Measurements from ENCODE around the gene NAB2. TPM values are rescaled to one million over a fixed set of nuclear protein-coding genes. Genes with fewer than 3 reads are reported as not detected.

The NAB2 gene
- total and polyA plus RNA-seq, 10 of the 15 experiments (the other 5 are each of a cell fraction or from before 2014, with no cell fraction given), result 0.35 to 35.2 (median 15.3) TPM

DNA sequence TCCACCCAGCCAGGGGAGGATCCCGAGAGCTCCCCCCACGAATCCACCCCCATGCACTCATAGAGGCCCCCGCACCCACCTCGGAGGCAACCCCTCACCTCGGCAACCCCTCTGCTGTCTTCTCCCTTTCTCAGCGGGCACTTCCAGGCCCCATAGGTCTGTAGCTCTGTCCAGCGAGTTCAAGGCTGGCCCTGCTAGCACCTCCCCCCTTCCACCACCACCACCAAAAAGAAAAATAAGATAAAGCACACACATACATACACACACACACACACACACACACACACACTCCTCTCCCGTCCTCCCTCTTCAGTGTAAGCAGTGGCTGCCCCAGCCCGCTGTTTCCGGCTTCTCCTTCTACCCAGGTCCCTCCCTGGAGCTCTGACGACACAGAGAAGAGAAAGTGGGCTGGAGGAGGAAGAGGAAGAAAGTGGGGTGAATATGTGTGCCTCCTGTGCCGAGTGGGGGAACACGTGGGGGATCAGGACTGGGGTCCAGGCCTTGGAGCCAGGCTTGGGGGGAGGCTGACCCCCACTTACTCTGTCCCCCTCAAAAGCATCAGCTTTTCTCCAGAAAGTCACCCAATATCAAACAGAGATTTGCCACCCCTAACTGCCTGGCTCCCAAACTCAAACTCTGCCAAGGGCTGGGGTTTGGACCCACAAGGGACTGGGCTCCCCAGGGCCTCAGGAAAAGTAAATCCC is 22.3 kb downstream of the NAB2 start, which contains the start of gene STAT6:
TSS of gene STAT6 (minus strand) at position 332 of the 704 bp plus-strand sequence. CDS start 3,084 bp downstream, outside the sequence.
- WGBS (ENCODE audit: insufficient coverage, insufficient replicate concordance, low lambda C conversion rate, missing lambda C conversion rate), result 1% methylated on average over 12 of the region's 13 CpGs
- intact Hi-C loops (cut with micrococcal nuclease; ENCODE audit: unreplicated experiment) (loop anchor here (1.0 to 5.0 kb wide), 4 partner anchors 18 to 359 kb away; partner anchors contain the start of gene PRIM1), in situ Hi-C loops (cut with MboI) (loop anchor here (5.0 kb wide), 3 partner anchors 44 to 354 kb away; no protein-coding TSS in a partner anchor)
- ATAC-seq (peak; percentile 81), FAIRE-seq (peak; percentile 90), DNase-seq (ENCODE audit: low read depth, low spot score) (no peak)
- Histone ChIP-seq H3K4me2 (ENCODE audit: control insufficient read depth, insufficient read depth) (peak within 1 kb of the TSS; percentile 88), H3K36me3 (ENCODE audit: control insufficient read depth in 2 of 2, insufficient read depth in 2 of 2, low read length in 1 of 2) (peaks cover 7 to 14% of the 10 kb centered on the region in 2 experiments; a peak in 3 of 4 replicates), H2AFZ (ENCODE audit: control insufficient read depth, low read depth, low read length) (peak within 1 kb of the TSS; percentile 65), H3K27me3 (replicated peaks in 1 of 2; ENCODE audit: control insufficient read depth in 2 of 2, insufficient read depth in 2 of 2, low read length in 1 of 2) (no peaks in the 10 kb centered on the region), H3K9me3 (replicated peaks; ENCODE audit: control insufficient read depth, insufficient read depth, low read length) (no peaks in the 10 kb centered on the region), H3K27ac (ENCODE audit: control insufficient read depth, insufficient read depth) (peak within 1 kb of the TSS; percentile 97), H3K4me1 (ENCODE audit: control insufficient read depth, insufficient read depth, low read length) (peaks cover 8% of the 10 kb centered on the region), H4K20me1 (ENCODE audit: control insufficient read depth, insufficient read depth) (no peaks in the 10 kb centered on the region), H3K4me3 (peak within 1 kb of the TSS; percentile 95), H3K9ac (ENCODE audit: control insufficient read depth, insufficient read depth, low read length) (peak within 1 kb of the TSS; percentile 96), H3K79me2 (ENCODE audit: control insufficient read depth, insufficient read depth, low read length) (peaks cover 41% of the 10 kb centered on the region)
- ChIA-PET CTCF (interaction anchor here (0.6 to 11.7 kb wide), 50 partner anchors 11 to 1639 kb away, joined by 3 to 458 read pairs (median 7); partner anchors contain the start of genes HSD17B6, MYO1A, NAB2 and NACA), POLR2A (interaction anchor here (0.5 to 4.9 kb wide), 26 partner anchors 8 to 482 kb away, joined by 3 to 94 read pairs (median 6); partner anchors contain the start of genes BAZ2A, NAB2, NEMP1 and SHMT2), RAD21 (ENCODE audit: unreplicated experiment) (interaction anchor here (0.6 to 5.3 kb wide), 43 partner anchors 10 to 597 kb away, joined by 3 to 285 read pairs (median 7); partner anchors contain the start of genes LRP1, NAB2, NACA and NEMP1), SMC1A (ENCODE audit: uncharacterized antibody, unreplicated experiment) (interaction anchor here (0.7 to 8.6 kb wide), 36 partner anchors 8 to 597 kb away, joined by 3 to 246 read pairs (median 7); partner anchors contain the start of genes HSD17B6, NAB2, NACA and NEMP1)
- BruUV-seq (replicated peaks), result no TSS peak
- TF ChIP-seq HDAC6 (IDR thresholded peaks at IDR 0.05; ENCODE audit: unreplicated experiment) (no peak), POLR2AphosphoS5 (IDR thresholded peaks at IDR 0.05; ENCODE audit: low read length) (peak; percentile 88), RAD21 (IDR thresholded peaks at IDR 0.05; ENCODE audit: insufficient read depth, low read depth, low read length) (no peak), NR2C1 (IDR thresholded peaks at IDR 0.05) (no peak), SREBF2 (IDR thresholded peaks at IDR 0.05; ENCODE audit: low read length) (no peak), BCL11A (IDR thresholded peaks at IDR 0.05; ENCODE audit: low read depth, low read length) (no peak; the same call in 1 of the 2 replicates)
- TF ChIP-seq, protein P1, sequence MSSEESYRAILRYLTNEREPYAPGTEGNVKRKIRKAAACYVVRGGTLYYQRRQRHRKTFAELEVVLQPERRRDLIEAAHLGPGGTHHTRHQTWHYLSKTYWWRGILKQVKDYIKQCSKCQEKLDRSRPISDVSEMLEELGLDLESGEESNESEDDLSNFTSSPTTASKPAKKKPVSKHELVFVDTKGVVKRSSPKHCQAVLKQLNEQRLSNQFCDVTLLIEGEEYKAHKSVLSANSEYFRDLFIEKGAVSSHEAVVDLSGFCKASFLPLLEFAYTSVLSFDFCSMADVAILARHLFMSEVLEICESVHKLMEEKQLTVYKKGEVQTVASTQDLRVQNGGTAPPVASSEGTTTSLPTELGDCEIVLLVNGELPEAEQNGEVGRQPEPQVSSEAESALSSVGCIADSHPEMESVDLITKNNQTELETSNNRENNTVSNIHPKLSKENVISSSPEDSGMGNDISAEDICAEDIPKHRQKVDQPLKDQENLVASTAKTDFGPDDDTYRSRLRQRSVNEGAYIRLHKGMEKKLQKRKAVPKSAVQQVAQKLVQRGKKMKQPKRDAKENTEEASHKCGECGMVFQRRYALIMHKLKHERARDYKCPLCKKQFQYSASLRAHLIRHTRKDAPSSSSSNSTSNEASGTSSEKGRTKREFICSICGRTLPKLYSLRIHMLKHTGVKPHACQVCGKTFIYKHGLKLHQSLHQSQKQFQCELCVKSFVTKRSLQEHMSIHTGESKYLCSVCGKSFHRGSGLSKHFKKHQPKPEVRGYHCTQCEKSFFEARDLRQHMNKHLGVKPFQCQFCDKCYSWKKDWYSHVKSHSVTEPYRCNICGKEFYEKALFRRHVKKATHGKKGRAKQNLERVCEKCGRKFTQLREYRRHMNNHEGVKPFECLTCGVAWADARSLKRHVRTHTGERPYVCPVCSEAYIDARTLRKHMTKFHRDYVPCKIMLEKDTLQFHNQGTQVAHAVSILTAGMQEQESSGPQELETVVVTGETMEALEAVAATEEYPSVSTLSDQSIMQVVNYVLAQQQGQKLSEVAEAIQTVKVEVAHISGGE (CRISPR knock-in tag; IDR thresholded peaks at IDR 0.05), result no peak
- TF ChIP-seq, protein P2, sequence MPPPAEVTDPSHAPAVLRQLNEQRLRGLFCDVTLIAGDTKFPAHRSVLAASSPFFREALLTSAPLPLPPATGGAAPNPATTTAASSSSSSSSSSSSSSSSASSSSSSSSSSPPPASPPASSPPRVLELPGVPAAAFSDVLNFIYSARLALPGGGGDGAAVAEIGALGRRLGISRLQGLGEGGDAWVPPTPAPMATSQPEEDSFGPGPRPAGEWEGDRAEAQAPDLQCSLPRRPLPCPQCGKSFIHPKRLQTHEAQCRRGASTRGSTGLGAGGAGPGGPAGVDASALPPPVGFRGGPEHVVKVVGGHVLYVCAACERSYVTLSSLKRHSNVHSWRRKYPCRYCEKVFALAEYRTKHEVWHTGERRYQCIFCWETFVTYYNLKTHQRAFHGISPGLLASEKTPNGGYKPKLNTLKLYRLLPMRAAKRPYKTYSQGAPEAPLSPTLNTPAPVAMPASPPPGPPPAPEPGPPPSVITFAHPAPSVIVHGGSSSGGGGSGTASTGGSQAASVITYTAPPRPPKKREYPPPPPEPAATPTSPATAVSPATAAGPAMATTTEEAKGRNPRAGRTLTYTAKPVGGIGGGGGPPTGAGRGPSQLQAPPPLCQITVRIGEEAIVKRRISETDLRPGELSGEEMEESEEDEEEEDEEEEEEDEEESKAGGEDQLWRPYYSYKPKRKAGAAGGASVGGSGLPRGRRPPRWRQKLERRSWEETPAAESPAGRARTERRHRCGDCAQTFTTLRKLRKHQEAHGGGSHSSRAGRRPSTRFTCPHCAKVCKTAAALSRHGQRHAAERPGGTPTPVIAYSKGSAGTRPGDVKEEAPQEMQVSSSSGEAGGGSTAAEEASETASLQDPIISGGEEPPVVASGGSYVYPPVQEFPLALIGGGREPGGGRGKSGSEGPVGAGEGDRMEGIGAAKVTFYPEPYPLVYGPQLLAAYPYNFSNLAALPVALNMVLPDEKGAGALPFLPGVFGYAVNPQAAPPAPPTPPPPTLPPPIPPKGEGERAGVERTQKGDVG (CRISPR knock-in tag; IDR thresholded peaks at IDR 0.05), result no peak
- TF ChIP-seq, protein P3, sequence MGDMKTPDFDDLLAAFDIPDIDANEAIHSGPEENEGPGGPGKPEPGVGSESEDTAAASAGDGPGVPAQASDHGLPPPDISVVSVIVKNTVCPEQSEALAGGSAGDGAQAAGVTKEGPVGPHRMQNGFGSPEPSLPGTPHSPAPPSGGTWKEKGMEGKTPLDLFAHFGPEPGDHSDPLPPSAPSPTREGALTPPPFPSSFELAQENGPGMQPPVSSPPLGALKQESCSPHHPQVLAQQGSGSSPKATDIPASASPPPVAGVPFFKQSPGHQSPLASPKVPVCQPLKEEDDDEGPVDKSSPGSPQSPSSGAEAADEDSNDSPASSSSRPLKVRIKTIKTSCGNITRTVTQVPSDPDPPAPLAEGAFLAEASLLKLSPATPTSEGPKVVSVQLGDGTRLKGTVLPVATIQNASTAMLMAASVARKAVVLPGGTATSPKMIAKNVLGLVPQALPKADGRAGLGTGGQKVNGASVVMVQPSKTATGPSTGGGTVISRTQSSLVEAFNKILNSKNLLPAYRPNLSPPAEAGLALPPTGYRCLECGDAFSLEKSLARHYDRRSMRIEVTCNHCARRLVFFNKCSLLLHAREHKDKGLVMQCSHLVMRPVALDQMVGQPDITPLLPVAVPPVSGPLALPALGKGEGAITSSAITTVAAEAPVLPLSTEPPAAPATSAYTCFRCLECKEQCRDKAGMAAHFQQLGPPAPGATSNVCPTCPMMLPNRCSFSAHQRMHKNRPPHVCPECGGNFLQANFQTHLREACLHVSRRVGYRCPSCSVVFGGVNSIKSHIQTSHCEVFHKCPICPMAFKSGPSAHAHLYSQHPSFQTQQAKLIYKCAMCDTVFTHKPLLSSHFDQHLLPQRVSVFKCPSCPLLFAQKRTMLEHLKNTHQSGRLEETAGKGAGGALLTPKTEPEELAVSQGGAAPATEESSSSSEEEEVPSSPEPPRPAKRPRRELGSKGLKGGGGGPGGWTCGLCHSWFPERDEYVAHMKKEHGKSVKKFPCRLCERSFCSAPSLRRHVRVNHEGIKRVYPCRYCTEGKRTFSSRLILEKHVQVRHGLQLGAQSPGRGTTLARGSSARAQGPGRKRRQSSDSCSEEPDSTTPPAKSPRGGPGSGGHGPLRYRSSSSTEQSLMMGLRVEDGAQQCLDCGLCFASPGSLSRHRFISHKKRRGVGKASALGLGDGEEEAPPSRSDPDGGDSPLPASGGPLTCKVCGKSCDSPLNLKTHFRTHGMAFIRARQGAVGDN (IDR thresholded peaks at IDR 0.05), result no peak; the same call in 1 of the 2 replicates
